Measurements from ENCODE around the gene USP15.

The USP15 gene

DNA sequence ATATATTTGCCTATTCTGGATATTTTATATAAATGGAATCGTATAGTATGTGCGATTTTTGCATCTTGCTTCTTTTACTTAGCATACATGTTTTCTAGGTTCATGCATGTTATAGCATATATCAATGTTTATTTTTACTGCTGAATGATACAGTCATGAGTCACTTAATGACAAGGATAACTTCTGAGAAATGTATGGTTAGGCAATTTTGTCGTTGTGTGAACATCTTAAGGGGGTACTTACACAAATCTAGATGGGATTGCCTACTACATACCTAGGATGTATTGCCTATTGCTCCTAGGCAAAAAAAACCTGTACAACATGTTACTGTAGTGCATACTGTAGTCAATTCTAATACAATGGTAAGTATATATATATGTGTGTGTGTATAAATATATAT is 8.8 kb downstream of the USP15 start:
- TF ChIP-seq, protein P1, sequence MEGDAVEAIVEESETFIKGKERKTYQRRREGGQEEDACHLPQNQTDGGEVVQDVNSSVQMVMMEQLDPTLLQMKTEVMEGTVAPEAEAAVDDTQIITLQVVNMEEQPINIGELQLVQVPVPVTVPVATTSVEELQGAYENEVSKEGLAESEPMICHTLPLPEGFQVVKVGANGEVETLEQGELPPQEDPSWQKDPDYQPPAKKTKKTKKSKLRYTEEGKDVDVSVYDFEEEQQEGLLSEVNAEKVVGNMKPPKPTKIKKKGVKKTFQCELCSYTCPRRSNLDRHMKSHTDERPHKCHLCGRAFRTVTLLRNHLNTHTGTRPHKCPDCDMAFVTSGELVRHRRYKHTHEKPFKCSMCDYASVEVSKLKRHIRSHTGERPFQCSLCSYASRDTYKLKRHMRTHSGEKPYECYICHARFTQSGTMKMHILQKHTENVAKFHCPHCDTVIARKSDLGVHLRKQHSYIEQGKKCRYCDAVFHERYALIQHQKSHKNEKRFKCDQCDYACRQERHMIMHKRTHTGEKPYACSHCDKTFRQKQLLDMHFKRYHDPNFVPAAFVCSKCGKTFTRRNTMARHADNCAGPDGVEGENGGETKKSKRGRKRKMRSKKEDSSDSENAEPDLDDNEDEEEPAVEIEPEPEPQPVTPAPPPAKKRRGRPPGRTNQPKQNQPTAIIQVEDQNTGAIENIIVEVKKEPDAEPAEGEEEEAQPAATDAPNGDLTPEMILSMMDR (IDR thresholded peaks at IDR 0.05; ENCODE audit: low read depth, low read length, missing control alignments): no peak
- no peak for DNase-seq (ENCODE audit: extremely low read depth, low read depth)
- no peak overlapping the region for H3K4me3 ChIP-seq (replicated peaks; ENCODE audit: low read depth, low read length)

DNA sequence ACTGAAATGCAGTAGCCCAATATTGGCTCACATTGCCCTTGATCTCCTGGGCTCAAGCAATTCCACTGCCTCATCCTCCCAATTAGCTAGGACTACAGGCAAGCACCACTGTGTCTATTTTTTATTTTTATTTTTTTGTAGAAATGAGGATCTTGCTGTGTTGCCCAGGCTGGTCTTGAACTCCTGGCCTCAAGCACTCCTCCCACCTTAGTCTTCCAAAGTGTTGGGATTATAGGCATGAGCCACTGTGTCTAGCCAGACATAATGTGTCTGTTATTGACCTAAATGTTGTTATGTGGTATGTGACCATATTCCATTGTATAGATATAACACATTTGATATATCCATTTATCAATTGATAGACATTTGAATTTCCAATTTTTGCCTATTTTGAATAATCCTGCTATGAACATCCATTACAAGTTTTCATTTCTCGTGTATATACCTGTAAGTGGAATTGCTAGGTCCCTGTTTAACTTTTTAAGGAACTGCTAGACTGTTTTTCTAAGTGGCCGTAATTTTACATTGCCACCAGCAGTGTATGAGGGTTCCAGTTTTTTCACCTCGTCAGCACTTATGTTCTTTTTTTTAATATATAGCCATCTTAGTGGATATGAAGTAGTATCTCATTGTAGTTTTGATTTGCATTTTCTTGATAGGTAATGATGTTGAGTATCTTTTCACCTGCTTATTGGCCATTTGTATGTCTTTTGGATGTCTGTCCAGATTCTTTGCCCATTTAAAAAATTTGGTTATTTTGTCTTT is 9.4 kb downstream of the USP15 start:
- no peak overlapping the region for H3K4me3 ChIP-seq (replicated peaks; ENCODE audit: low read depth, low read length)
- TF ChIP-seq, protein P1 (IDR thresholded peaks at IDR 0.05; ENCODE audit: low read depth, low read length, missing control alignments): no peak
- no peak for DNase-seq (ENCODE audit: extremely low read depth, low read depth)

DNA sequence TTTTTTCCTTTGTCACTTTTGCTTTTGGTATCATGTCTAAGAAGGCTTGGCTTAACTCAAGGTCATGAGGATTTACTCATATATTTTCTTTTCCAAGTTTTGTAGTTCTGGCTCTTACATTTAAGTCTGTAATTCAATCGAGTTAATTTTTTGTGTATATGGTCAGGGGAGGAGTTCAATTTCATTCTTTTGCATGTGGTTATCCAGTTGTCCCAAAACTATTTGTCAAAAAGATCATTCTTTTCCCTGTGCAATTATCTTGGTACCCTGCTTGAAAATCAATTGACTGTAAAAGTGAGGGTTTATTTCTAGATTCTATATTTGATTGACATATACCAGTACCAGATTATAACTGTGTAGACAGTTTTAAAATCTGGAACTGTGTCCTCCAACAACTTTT is 10.2 kb downstream of the USP15 start:
- DNase-seq (ENCODE audit: extremely low read depth, low read depth): no peak
- H3K4me3 ChIP-seq (replicated peaks; ENCODE audit: low read depth, low read length): no peak overlapping the region
- TF ChIP-seq, protein P1 (IDR thresholded peaks at IDR 0.05; ENCODE audit: low read depth, low read length, missing control alignments): no peak

DNA sequence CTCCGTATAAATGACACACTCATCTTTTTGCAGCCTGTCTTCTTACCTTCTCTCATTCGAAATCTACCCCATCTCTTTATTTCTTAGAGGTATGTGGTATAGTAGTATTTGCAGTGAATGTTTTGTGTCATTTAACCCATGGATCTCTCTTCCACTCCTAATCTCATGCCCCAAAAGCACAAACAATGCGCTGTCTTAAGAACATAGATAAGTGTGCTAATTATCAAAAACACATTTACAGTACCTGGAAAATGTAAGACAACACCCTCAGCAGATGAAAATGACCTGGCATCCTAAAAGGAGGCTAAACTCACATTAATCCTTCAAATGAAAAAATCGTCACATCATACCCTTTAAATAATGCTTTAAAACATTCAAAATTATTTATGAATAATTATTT is 10.7 kb downstream of the USP15 start:
- TF ChIP-seq, protein P1 (IDR thresholded peaks at IDR 0.05; ENCODE audit: low read depth, low read length, missing control alignments): no peak
- no peak for DNase-seq (ENCODE audit: extremely low read depth, low read depth)
- no peak overlapping the region for H3K4me3 ChIP-seq (replicated peaks; ENCODE audit: low read depth, low read length)

DNA sequence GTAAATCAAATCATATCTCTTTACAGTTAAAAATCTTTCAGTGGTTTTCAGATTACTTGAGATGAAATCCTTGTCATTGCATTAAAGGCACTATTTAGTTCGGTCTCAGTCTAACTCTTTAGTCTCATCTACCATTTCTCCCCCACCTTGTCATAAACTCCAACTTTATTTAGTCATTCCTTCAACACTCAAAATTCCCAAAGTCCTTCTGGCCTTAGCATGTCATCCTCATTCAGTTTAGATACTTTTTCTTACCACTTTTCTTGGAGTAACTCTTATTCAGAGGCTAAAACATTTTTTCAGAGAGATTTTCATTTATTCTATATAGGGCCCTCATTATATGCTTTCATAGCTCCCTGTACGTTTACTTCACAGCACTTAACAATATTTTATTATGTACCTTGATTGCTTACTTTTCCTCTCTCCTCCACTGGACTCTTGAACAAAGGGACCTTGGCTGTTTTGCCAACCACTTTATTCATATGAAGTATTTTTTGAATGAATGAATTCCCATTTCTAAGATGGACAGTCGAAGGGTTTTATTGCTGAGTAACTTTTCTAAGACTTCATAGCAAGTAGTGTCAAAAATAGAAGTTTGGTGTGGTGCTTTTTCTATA is 12.8 kb downstream of the USP15 start:
- TF ChIP-seq, protein P1 (IDR thresholded peaks at IDR 0.05; ENCODE audit: low read depth, low read length, missing control alignments): no peak
- no peak for DNase-seq (ENCODE audit: extremely low read depth, low read depth)
- no peak overlapping the region for H3K4me3 ChIP-seq (replicated peaks; ENCODE audit: low read depth, low read length)

DNA sequence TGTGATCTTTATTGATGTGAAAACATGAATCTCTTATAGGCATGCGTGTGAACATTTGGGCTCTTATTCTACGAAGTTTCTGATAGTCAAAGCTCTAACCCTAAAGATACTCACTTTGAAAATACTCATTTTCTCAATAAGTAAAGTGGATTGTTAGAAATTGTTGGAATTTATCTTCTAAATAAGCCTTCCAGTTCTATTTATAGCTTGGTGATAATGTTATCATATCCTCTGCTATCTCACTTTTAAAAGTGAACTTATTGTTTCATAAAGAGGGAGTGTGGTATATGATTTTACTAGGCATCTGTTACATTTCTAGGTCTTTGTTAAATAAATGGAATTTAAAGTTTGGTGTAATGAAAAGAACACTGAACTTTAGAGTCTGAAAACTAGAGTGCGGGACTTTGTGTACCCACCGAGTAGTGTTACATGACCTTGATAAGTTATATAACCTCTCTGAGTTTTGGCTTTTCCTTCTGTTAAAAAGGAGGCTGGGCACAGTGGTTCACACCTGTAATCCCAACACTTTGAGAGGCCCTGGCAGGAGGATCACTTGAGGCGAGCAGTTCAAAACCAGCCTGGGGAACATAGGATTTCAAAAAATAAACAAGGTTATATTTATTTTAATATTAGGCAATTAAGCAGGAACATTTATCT is 13.6 kb downstream of the USP15 start:
- DNase-seq (ENCODE audit: extremely low read depth, low read depth): no peak
- H3K4me3 ChIP-seq (replicated peaks; ENCODE audit: low read depth, low read length): no peak overlapping the region
- TF ChIP-seq, protein P1 (IDR thresholded peaks at IDR 0.05; ENCODE audit: low read depth, low read length, missing control alignments): no peak

All from HFF-Myc (cell line).